Hepatocyte (in vitro differentiated cells): ENCODE results near the gene APBA2. TPM values are rescaled to one million over a fixed set of nuclear protein-coding genes. Genes with fewer than 3 reads are reported as not detected.

Experiments used
- DNase-seq: peaks from one replicate; pipeline ENCODE4 v3.0.0-alpha.2; 2016; ENCODE audit warnings: low spot score
- H2AFZ ChIP-seq: fragments of 200-600 bp; sonication (generic); 2 replicates; pipeline ENCODE4 v1.6.0; 2016; ENCODE audit warnings: antibody characterized with exemption, mild to moderate bottlenecking
- H3K27ac ChIP-seq: fragments of 200-600 bp; sonication (generic); 2 replicates; pipeline ENCODE4 v1.5.1; 2016; ENCODE audit warnings: mild to moderate bottlenecking
- H3K27me3 ChIP-seq: fragments of 200-600 bp; sonication (generic); 2 replicates; pipeline ENCODE4 v1.6.1; 2016
- H3K36me3 ChIP-seq: fragments of 200-600 bp; sonication (generic); replicated peaks from 2 replicates; pipeline ENCODE4 v1.5.1; 2016; ENCODE audit warnings: low read depth; ENCODE audit not compliant: insufficient read depth
- H3K4me1 ChIP-seq: fragments of 200-600 bp; sonication (generic); 2 replicates; pipeline ENCODE4 v1.5.1; 2016; ENCODE audit warnings: mild to moderate bottlenecking, moderate library complexity; ENCODE audit not compliant: insufficient read depth
- H3K4me2 ChIP-seq: fragments of 200-600 bp; sonication (generic); 2 replicates; pipeline ENCODE4 v1.6.0; 2016
- H3K4me3 ChIP-seq: fragments of 200-600 bp; sonication (generic); 2 replicates; pipeline ENCODE4 v1.5.1; 2016; ENCODE audit warnings: mild to moderate bottlenecking
- H3K79me2 ChIP-seq: fragments of 200-600 bp; sonication (generic); 2 replicates; pipeline ENCODE4 v1.6.0; 2017; ENCODE audit warnings: mild to moderate bottlenecking
- H3K9me2 ChIP-seq: fragments of 200-600 bp; sonication (generic); replicated peaks from 2 replicates; pipeline ENCODE4 v1.6.0; 2017; ENCODE audit warnings: mild to moderate bottlenecking; ENCODE audit not compliant: insufficient read depth
- H3K9me3 ChIP-seq: fragments of 200-600 bp; sonication (generic); 2 replicates; pipeline ENCODE4 v1.5.1; 2016; ENCODE audit warnings: low read depth, mild to moderate bottlenecking
- H4K20me1 ChIP-seq: fragments of 200-600 bp; sonication (generic); 2 replicates; pipeline ENCODE4 v1.6.0; 2016; ENCODE audit warnings: mild to moderate bottlenecking; ENCODE audit not compliant: insufficient read depth, poor library complexity, severe bottlenecking
- EZH2 ChIP-seq: fragments of 200-600 bp; sonication (generic); IDR thresholded peaks from 2 replicates; pipeline ENCODE4 v1.6.1; 2016; ENCODE audit warnings: antibody characterized with exemption, mild to moderate bottlenecking, borderline replicate concordance
- EZH2phosphoT487 ChIP-seq: fragments of 200-600 bp; sonication (generic); IDR thresholded peaks from one replicate; pipeline ENCODE4 v1.6.1; 2018; ENCODE audit warnings: antibody characterized with exemption, mild to moderate bottlenecking, low read depth, moderate library complexity; ENCODE audit not compliant: unreplicated experiment, severe bottlenecking
- WGBS: methylation state at CpG from one replicate; pipeline ENCODE4 v1.1.6; 2016; ENCODE audit warnings: low lambda C conversion rate; ENCODE audit errors: missing lambda C conversion rate; 5-methylcytosine and 5-hydroxymethylcytosine counted together
- polyA plus RNA-seq: library from polyadenylated mRNA; unstranded; fragments of >200 nt; fragmentation: Nextera tagmentation; extraction: Ambion mirVana; gene quantifications from 2 replicates; pipeline ENCODE4 v1.2.1, GENCODE V29; 2016
- total RNA-seq: library from RNA; depleted of rRNA; stranded (reverse); fragments of >200 nt; gene quantifications from 2 replicates; pipeline ENCODE4 v1.2.3, GENCODE V29; 2014
- TF ChIP-seq, protein P1 (sequence below): fragments of 200-600 bp; sonication (generic); IDR thresholded peaks from 2 replicates; pipeline ENCODE4 v1.5.1; 2016; ENCODE audit warnings: antibody characterized with exemption, mild to moderate bottlenecking; ENCODE audit not compliant: poor library complexity

The APBA2 gene
- total and polyA plus RNA-seq, 2 experiments from 2014 or later, result 8.4 to 10.1 TPM

DNA sequence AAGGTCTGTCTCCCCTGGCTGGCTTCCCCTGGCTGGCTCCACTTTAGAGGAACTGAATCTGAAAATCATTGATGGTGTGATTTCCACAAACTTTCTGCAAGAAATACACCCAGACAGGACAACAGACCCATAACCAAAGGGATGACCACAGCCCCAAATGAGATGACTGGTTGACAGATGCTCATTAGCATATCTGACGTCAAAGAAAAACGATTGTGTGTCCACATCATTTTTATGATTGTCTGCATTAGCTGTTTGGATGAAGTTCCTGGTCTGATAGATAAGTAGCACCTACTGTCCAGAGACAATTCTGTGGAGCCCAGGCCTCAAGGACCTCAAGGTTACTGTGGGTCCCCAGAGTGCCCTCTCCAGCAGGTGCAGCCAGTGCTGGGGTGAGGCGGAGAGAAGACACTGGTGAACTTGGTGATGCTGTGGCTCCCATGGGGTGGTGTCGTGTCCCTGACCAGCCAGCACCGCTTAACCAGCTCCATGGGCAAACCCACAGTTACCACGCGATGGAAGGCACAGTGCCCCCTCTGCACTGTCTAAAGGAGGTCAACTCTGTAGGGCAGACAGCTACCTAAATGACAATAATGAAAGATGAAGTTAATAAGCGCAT lies 256.5 kb downstream of the APBA2 start:
- Histone ChIP-seq H3K27me3 (no peaks in the 10 kb centered on the region), H3K79me2 (no peaks in the 10 kb centered on the region), H3K4me1 (no peaks in the 10 kb centered on the region), H3K36me3 (no peaks in the 10 kb centered on the region), H4K20me1 (no peaks in the 10 kb centered on the region), H3K9me3 (no peaks in the 10 kb centered on the region), H3K27ac (no peak overlapping the region), H3K4me3 (no peak overlapping the region), H3K9me2 (no peaks in the 10 kb centered on the region), H3K4me2 (no peak overlapping the region), H2AFZ (no peak overlapping the region)
- no peak for DNase-seq
- WGBS, result 95% methylated on average over 8 of the region's 8 CpGs
- TF ChIP-seq EZH2 (no peak), EZH2phosphoT487 (no peak)
- TF ChIP-seq, protein P1, sequence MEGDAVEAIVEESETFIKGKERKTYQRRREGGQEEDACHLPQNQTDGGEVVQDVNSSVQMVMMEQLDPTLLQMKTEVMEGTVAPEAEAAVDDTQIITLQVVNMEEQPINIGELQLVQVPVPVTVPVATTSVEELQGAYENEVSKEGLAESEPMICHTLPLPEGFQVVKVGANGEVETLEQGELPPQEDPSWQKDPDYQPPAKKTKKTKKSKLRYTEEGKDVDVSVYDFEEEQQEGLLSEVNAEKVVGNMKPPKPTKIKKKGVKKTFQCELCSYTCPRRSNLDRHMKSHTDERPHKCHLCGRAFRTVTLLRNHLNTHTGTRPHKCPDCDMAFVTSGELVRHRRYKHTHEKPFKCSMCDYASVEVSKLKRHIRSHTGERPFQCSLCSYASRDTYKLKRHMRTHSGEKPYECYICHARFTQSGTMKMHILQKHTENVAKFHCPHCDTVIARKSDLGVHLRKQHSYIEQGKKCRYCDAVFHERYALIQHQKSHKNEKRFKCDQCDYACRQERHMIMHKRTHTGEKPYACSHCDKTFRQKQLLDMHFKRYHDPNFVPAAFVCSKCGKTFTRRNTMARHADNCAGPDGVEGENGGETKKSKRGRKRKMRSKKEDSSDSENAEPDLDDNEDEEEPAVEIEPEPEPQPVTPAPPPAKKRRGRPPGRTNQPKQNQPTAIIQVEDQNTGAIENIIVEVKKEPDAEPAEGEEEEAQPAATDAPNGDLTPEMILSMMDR, result no peak

- TF ChIP-seq, protein P1, result no peak
- TF ChIP-seq EZH2 (no peak), EZH2phosphoT487 (no peak)
- Histone ChIP-seq H4K20me1 (no peaks in the 10 kb centered on the region), H3K27me3 (no peaks in the 10 kb centered on the region), H3K79me2 (no peaks in the 10 kb centered on the region), H3K9me2 (no peaks in the 10 kb centered on the region), H3K4me1 (no peaks in the 10 kb centered on the region), H3K4me3 (no peak overlapping the region), H3K36me3 (no peaks in the 10 kb centered on the region), H3K27ac (no peak overlapping the region), H2AFZ (no peak overlapping the region), H3K4me2 (no peak overlapping the region), H3K9me3 (no peaks in the 10 kb centered on the region)
- DNase-seq, result no peak
- WGBS, result 95% methylated on average over 5 of the region's 5 CpGs
Measured at GRCh38 chr15:29143293-29143692, 257.5 kb downstream of the APBA2 start.

- H4K20me1 ChIP-seq, result no peaks in the 10 kb centered on the region
- 86% methylated on average over 10 of the region's 10 CpGs for WGBS
- H3K79me2 ChIP-seq, result no peaks in the 10 kb centered on the region
- H3K36me3 ChIP-seq, result no peaks in the 10 kb centered on the region
- no peaks in the 10 kb centered on the region for H3K9me3 ChIP-seq
- H3K9me2 ChIP-seq, result no peaks in the 10 kb centered on the region
- H2AFZ ChIP-seq, result no peak overlapping the region
- H3K27ac ChIP-seq, result no peak overlapping the region
- no peaks in the 10 kb centered on the region for H3K4me1 ChIP-seq
- DNase-seq, result no peak
- H3K4me3 ChIP-seq, result no peak overlapping the region
- TF ChIP-seq, protein P1, result no peak
- no peak for TF ChIP-seq EZH2
- TF ChIP-seq EZH2phosphoT487, result no peak
- H3K4me2 ChIP-seq, result no peak overlapping the region
- H3K27me3 ChIP-seq, result no peaks in the 10 kb centered on the region
Measured at GRCh38 chr15:29143909-29144635, 258.3 kb downstream of the APBA2 start.
